ENCODE data around the gene ZBTB39. TPM values are rescaled to one million over a fixed set of nuclear protein-coding genes. Genes with fewer than 3 reads are reported as not detected.

The ZBTB39 gene
- total and polyA plus RNA-seq, 4 donors: 1.8 to 9.9 (median 3.0) TPM

DNA sequence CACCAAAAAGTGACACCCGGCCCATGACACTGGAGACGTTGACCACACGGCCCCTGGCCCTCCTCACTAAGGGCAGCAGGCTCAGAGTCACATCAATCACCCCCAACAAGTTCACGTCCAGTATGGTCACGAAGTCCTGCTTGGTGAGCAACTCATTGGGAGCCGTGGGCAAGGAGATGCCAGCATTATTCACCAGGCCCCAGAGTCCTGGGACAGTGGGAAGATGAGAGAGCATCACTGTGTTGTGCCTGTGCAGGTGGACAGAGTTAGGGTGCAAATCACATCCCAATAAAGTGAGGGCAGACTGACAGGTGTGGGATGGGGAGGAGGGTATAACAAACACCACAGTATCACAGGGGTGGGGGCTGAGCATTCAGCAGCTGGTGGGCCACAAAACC is 51.4 kb downstream of the ZBTB39 start:
- Histone ChIP-seq H3K4me1 (ENCODE audit: control insufficient read depth in 4 of 4, insufficient read depth in 4 of 4, low read length in 3 of 4) (peaks cover 11 to 45% (median 26%) of the 10 kb centered on the region in 4 donors), H3K27ac (ENCODE audit: low read depth in 1 of 2, low read length in 2 of 2) (peak overlapping the region; percentile 71 to 80), H3K9ac (ENCODE audit: low read depth in 1 of 2, low read length in 2 of 2) (peak overlapping the region; percentile 20 to 93), H3K27me3 (ENCODE audit: control insufficient read depth in 4 of 4, insufficient read depth in 4 of 4, low read length in 3 of 4) (no peaks in the 10 kb centered on the region), H3K4me3 (ENCODE audit: low read depth in 1 of 3, low read length in 3 of 3) (peak overlapping the region; percentile 50 to 93 (median 74)), H3K36me3 (ENCODE audit: control insufficient read depth in 4 of 4, insufficient read depth in 3 of 4, low read depth in 1 of 4, low read length in 3 of 4) (peaks cover 17 to 50% (median 29%) of the 10 kb centered on the region in 4 donors), H3K9me3 (ENCODE audit: control insufficient read depth in 4 of 4, low read length in 3 of 4) (no peaks in the 10 kb centered on the region)
- DNase-seq (ENCODE audit: low spot score): no peak
- TF ChIP-seq GABPA (IDR thresholded peaks at IDR 0.05 in 1 of 2, conservative IDR thresholded peaks at IDR 0.05 in 1 of 2) (no peak), EGR1 (IDR thresholded peaks at IDR 0.05; ENCODE audit: low read depth in 2 of 2) (no peak), HNF4A (conservative IDR thresholded peaks at IDR 0.05) (no peak), FOXA2 (IDR thresholded peaks at IDR 0.05) (no peak), FOXA1 (IDR thresholded peaks at IDR 0.05) (no peak)
- TF ChIP-seq, protein P1, sequence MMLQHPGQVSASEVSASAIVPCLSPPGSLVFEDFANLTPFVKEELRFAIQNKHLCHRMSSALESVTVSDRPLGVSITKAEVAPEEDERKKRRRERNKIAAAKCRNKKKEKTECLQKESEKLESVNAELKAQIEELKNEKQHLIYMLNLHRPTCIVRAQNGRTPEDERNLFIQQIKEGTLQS (IDR thresholded peaks at IDR 0.05): no peak
- 43% methylated on average over 6 of the region's 6 CpGs for WGBS

DNA sequence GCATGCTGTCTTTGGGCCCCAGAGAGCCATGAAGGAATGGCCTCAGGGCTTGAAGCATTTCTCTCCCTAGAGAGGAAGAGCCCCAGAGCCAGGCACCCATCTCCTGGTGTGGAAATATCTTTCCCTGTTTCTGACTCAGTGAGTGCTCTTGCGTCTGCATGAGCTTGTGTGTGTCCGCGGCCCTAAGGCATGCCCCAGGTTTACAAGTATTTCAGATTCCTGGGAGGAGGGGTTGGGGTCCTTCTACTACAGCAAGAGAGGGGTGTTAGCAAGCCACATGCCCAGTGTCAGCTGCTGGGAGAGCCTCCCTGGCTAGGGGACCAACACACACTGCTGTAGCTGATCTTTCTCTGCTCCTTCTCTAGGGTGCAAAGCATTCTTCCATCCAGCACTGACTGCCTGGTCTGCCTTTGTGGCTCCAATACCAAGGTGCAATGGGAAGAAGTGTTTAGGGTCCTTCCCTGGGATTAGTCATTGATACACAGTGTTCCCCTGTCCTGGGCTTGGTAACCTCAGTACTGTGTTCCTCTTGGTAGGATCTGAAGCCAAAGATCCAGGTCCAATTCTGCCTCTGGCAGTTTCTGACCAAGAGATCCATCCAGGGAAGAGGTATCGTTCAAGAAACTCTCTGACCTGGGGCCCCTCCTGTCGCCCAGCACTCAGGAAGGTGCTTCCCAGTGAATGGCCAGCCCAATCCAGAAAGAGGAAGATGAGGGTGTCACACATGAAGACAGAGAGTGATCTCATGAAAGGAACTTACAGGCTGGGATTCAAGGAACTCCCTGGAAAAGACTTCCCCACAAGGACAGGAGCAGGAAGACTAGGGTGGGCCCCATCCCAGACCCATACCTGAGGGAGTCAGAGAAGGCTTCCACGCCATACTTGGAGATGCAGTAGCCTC is 52.0 kb downstream of the ZBTB39 start:
- H3K27ac ChIP-seq (ENCODE audit: low read depth in 1 of 2, low read length in 2 of 2): peak overlapping the region; percentile 71 to 80
- no peak for TF ChIP-seq SP1 (IDR thresholded peaks at IDR 0.05)
- TF ChIP-seq FOXA1 (IDR thresholded peaks at IDR 0.05): no peak
- TF ChIP-seq TAF1 (conservative IDR thresholded peaks at IDR 0.05): no peak
- TF ChIP-seq, protein P1 (IDR thresholded peaks at IDR 0.05): no peak
- TF ChIP-seq, protein P2, sequence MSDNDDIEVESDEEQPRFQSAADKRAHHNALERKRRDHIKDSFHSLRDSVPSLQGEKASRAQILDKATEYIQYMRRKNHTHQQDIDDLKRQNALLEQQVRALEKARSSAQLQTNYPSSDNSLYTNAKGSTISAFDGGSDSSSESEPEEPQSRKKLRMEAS (IDR thresholded peaks at IDR 0.05): no peak
- no peak for TF ChIP-seq JUND (IDR thresholded peaks at IDR 0.05)
- no peak for TF ChIP-seq HNF4G (IDR thresholded peaks at IDR 0.05)
- no peak for TF ChIP-seq FOXA2 (IDR thresholded peaks at IDR 0.05)
- TF ChIP-seq EGR1 (IDR thresholded peaks at IDR 0.05; ENCODE audit: low read depth in 2 of 2): no peak
- TF ChIP-seq HNF4A (conservative IDR thresholded peaks at IDR 0.05): no peak
- TF ChIP-seq RAD21 (IDR thresholded peaks at IDR 0.05): no peak
- TF ChIP-seq YY1 (IDR thresholded peaks at IDR 0.05): no peak
- TF ChIP-seq, protein P3, sequence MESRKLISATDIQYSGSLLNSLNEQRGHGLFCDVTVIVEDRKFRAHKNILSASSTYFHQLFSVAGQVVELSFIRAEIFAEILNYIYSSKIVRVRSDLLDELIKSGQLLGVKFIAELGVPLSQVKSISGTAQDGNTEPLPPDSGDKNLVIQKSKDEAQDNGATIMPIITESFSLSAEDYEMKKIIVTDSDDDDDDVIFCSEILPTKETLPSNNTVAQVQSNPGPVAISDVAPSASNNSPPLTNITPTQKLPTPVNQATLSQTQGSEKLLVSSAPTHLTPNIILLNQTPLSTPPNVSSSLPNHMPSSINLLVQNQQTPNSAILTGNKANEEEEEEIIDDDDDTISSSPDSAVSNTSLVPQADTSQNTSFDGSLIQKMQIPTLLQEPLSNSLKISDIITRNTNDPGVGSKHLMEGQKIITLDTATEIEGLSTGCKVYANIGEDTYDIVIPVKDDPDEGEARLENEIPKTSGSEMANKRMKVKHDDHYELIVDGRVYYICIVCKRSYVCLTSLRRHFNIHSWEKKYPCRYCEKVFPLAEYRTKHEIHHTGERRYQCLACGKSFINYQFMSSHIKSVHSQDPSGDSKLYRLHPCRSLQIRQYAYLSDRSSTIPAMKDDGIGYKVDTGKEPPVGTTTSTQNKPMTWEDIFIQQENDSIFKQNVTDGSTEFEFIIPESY (IDR thresholded peaks at IDR 0.05): no peak
- TF ChIP-seq GABPA (IDR thresholded peaks at IDR 0.05 in 1 of 2, conservative IDR thresholded peaks at IDR 0.05 in 1 of 2): no peak
- peak; percentile 26 for DNase-seq (ENCODE audit: low spot score)
- no peaks in the 10 kb centered on the region for H3K27me3 ChIP-seq (ENCODE audit: control insufficient read depth in 4 of 4, insufficient read depth in 4 of 4, low read length in 3 of 4)
- H3K4me3 ChIP-seq (ENCODE audit: low read depth in 1 of 3, low read length in 3 of 3): peak overlapping the region; percentile 50 to 93 (median 74)
- H3K4me1 ChIP-seq (ENCODE audit: control insufficient read depth in 4 of 4, insufficient read depth in 4 of 4, low read length in 3 of 4): peaks cover 11 to 45% (median 26%) of the 10 kb centered on the region in 4 donors
- H3K9ac ChIP-seq (ENCODE audit: low read depth in 1 of 2, low read length in 2 of 2): peak overlapping the region; percentile 0 to 22
- 79% methylated on average over 6 of the region's 6 CpGs for WGBS
- no peaks in the 10 kb centered on the region for H3K9me3 ChIP-seq (ENCODE audit: control insufficient read depth in 4 of 4, low read length in 3 of 4)
- H3K36me3 ChIP-seq (ENCODE audit: control insufficient read depth in 4 of 4, insufficient read depth in 3 of 4, low read depth in 1 of 4, low read length in 3 of 4): peaks cover 17 to 54% (median 33%) of the 10 kb centered on the region in 4 donors
